Activated CD4-positive, alpha-beta memory T cell treated with anti-CD3 and anti-CD28 coated beads, Interleukin-2, amount 10 ng/mL, durations not matched to agents 7 days and 5 days (primary cell): ENCODE results near the gene ALKBH3. TPM values are rescaled to one million over a fixed set of nuclear protein-coding genes. Genes with fewer than 3 reads are reported as not detected.

ENCODE experiments used
- CTCF ChIA-PET: fragments of 350-600 bp; sonication (Branson Sonifier 250); formaldehyde crosslinking; loops from one replicate; lab custom pipeline; 2021; ENCODE audit warnings: antibody characterized with exemption, inconsistent platforms; lab: Charles Lee
- POLR2A ChIA-PET: fragments of 350-600 bp; sonication (Branson Sonifier 250); formaldehyde crosslinking; loops from one replicate; lab custom pipeline; 2021; ENCODE audit warnings: antibody characterized with exemption; lab: Charles Lee
- DNase-seq: peaks from one replicate; pipeline ENCODE4 v3.0.0-alpha.2; 2020
- H3K27ac Mint-ChIP-seq: one replicate; pipeline ENCODE4 v1.8.0; 2021; ENCODE audit warnings: mild to moderate bottlenecking, mixed read lengths
- H3K27me3 Mint-ChIP-seq: one replicate; pipeline ENCODE4 v1.8.0; 2021; ENCODE audit warnings: mixed read lengths
- H3K36me3 Mint-ChIP-seq: one replicate; pipeline ENCODE4 v1.8.0; 2021; ENCODE audit warnings: low read depth, mixed read lengths
- H3K4me1 Mint-ChIP-seq: one replicate; pipeline ENCODE4 v1.8.0; 2021; ENCODE audit warnings: mixed read lengths
- H3K4me3 Mint-ChIP-seq: one replicate; pipeline ENCODE4 v1.8.0; 2021; ENCODE audit warnings: mild to moderate bottlenecking, mixed read lengths
- H3K9me3 Mint-ChIP-seq: one replicate; pipeline ENCODE4 v1.8.0; 2021; ENCODE audit warnings: mixed read lengths
- total RNA-seq, 2 experiments: library from RNA; stranded (reverse); gene quantifications; one replicate each; pipeline ENCODE4 v1.2.3, GENCODE V29; 2021

ALKBH3 gene
- total RNA-seq, result 10 to 100 TPM; 25.4 to 32.0 TPM

DNA sequence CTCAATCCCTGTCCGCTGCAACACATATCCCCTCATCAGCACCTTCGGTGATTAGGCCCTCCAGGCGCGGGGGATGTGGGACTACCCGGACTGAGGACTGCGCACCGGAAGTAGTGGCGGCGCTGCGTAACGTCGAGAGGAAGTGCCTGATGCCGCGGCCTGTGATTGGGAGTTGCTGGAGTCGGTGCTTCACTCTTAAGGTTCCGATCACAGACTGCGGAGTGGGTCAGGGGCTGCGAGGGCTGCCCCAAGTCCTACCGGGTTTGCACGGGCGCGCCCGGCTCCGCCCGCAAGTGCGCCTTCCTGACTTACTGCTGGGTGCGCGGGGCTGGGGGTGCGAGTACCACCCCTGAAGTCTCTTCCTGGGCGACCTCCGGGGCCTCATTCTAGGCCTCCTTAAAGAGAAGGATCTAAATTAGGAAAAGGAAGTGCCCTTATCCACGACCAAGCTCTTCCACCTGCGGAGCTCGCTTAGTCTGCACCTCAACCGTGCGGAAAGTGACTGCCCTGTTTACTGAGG lies at the start of gene ALKBH3:
ALKBH3 (plus strand) TSS at position 192 of the 520 bp plus-strand sequence. CDS start 1,822 bp downstream, outside the sequence.
- Mint-ChIP-seq H3K36me3 (peaks cover 20% of the 10 kb centered on the region), H3K27me3 (peaks cover 20% of the 10 kb centered on the region), H3K9me3 (peaks cover 8% of the 10 kb centered on the region), H3K4me1 (peaks cover 23% of the 10 kb centered on the region), H3K4me3 (peak within 1 kb of the TSS; percentile 92), H3K27ac (peak within 1 kb of the TSS; percentile 72)
- ChIA-PET POLR2A (interaction anchor here (0.6 to 1.5 kb wide), 3 partner anchors 9 to 12 kb away, joined by 3 to 7 read pairs (median 4); no protein-coding TSS in a partner anchor), CTCF (interaction anchor here (1.7 to 3.7 kb wide), 2 partner anchors 9 to 65 kb away, joined by 13 to 18 read pairs; no protein-coding TSS in a partner anchor)
- DNase-seq, result peak; percentile 91

DNA sequence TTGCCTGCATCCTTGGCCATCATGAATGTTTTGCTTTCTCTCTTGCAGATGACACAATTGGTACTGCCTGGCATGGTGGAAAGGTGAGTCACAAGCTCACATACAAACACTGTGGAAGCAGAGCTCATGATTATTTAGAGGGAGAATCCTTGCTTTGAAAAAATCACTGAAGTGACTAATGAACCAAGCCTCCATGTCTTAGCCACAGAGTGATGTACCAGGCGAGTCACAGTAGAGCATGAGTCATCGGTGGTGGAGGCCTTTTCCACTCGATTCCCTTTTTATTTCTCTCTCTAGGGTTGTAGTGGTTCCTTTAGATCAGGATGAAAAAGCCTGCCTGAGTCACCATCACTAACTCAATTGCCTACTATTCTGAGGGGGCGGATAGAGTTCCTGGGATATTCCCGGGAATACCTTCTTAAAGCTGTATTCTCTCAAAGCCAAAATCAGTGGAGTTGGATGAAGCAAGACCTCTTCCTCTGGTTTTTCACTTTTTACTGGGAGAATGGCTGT lies 49.6 kb upstream of the ALKBH3 start:
- POLR2A ChIA-PET, result no interaction called here
- H3K27ac Mint-ChIP-seq, result no peak overlapping the region
- H3K36me3 Mint-ChIP-seq, result no peaks in the 10 kb centered on the region
- peak; percentile 30 for DNase-seq
- peaks cover 4% of the 10 kb centered on the region for H3K4me1 Mint-ChIP-seq
- H3K27me3 Mint-ChIP-seq, result no peaks in the 10 kb centered on the region
- H3K4me3 Mint-ChIP-seq, result no peak overlapping the region
- no peaks in the 10 kb centered on the region for H3K9me3 Mint-ChIP-seq
- CTCF ChIA-PET, result interaction anchor here (1.0 to 1.9 kb wide), 4 partner anchors 21 to 262 kb away, joined by 3 to 7 read pairs (median 5); no protein-coding TSS in a partner anchor

DNA sequence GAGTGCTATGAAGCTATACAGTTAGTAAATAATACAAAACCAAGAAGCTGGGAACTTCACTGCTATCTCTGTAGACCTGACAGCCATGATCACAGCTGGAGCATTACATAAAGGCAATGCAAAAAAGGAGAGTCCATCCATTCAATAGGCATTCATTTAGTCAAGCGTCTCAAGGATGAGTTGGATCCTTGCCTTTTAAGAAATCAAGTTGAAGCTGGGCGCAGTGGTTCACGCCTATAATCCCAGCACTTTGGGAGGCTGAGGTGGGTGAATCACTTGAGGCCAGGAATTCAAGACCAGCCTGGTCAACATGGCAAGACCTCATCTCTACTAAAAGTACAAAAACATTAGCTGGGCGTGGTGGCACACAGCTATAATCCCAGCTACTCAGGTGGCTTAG lies 48.1 kb upstream of the ALKBH3 start:
- no peak for DNase-seq
- peaks cover 4% of the 10 kb centered on the region for H3K4me1 Mint-ChIP-seq
- POLR2A ChIA-PET, result no interaction called here
- H3K9me3 Mint-ChIP-seq, result no peaks in the 10 kb centered on the region
- no peak overlapping the region for H3K27ac Mint-ChIP-seq
- CTCF ChIA-PET, result interaction anchor here (0.7 to 1.9 kb wide), 2 partner anchors 19 to 113 kb away, joined by 3 to 7 read pairs; no protein-coding TSS in a partner anchor
- no peak overlapping the region for H3K4me3 Mint-ChIP-seq
- H3K27me3 Mint-ChIP-seq, result no peaks in the 10 kb centered on the region
- H3K36me3 Mint-ChIP-seq, result no peaks in the 10 kb centered on the region

DNA sequence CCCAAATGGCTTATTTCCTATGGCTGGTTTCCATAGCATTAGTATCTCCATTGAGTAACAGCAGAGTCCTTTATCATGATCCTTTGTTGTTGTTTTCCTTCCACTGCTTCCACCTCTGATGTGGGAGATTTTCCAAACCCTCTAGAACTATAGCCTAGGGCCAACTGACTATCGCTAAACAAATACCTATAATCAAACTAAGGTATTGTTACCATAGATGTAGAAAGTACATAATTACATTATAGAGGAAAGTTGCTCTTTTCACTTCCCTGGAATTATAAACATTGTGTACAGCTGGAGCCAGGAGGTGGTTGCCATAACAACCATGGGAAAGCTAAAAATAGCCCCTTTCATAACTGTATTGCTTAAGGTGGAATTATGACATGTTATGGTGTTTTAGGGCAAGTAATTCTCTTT lies 47.0 kb upstream of the ALKBH3 start:
- Mint-ChIP-seq H3K27ac (no peak overlapping the region), H3K9me3 (no peaks in the 10 kb centered on the region), H3K4me1 (peaks cover 4% of the 10 kb centered on the region), H3K4me3 (no peak overlapping the region), H3K36me3 (peaks cover 2% of the 10 kb centered on the region), H3K27me3 (no peaks in the 10 kb centered on the region)
- CTCF ChIA-PET, result no interaction called here
- no peak for DNase-seq
- POLR2A ChIA-PET, result no interaction called here

DNA sequence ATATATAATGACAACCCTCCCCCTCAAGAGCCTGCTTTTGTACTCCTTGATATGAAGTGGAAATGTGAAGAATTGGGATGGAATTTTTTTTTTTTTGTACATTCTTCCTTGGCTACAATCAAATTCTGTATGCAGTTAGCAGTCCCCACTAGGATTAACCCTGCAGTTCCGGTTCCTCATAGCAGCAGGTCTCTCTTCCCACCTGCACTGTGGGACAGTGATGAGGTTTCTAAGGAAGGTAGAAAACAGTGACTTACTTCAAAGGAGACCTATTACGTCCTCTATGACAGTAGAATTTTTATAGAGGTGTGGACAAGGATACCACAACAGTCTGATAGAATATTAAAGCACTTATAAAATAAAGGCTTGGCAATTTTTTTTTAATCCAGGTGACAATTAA lies 46.3 kb upstream of the ALKBH3 start:
- ChIA-PET POLR2A (no interaction called here), CTCF (no interaction called here)
- Mint-ChIP-seq H3K27me3 (no peaks in the 10 kb centered on the region), H3K9me3 (no peaks in the 10 kb centered on the region), H3K36me3 (peaks cover 3% of the 10 kb centered on the region), H3K4me1 (peaks cover 4% of the 10 kb centered on the region), H3K4me3 (no peak overlapping the region), H3K27ac (no peak overlapping the region)
- no peak for DNase-seq

DNA sequence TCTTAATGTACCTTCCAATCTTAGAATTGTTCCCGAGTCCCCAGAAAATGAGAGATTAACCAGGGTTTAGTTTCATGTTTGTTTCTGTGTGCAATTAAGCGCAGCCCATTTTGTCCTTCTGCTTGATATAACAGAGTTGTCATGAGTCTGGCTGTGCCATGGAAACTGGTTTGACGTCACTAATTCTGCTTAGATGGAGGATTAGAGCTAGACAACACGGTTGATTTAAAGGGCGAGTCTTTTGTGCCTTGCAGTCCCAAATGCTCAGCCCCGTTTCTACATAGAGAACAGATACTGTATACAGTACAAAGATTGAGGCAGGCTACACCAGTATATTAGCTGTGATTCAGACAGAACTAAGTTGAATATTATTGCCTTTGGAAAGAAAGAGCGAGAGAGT lies 45.5 kb upstream of the ALKBH3 start:
- ChIA-PET POLR2A (no interaction called here), CTCF (interaction anchor here (1.4 kb wide), 1 partner anchor 9 kb away, joined by 7 read pairs; no protein-coding TSS in a partner anchor)
- Mint-ChIP-seq H3K27me3 (no peaks in the 10 kb centered on the region), H3K4me3 (no peak overlapping the region), H3K27ac (no peak overlapping the region), H3K36me3 (peaks cover 3% of the 10 kb centered on the region), H3K9me3 (no peaks in the 10 kb centered on the region), H3K4me1 (peaks cover 4% of the 10 kb centered on the region)
- no peak for DNase-seq

DNA sequence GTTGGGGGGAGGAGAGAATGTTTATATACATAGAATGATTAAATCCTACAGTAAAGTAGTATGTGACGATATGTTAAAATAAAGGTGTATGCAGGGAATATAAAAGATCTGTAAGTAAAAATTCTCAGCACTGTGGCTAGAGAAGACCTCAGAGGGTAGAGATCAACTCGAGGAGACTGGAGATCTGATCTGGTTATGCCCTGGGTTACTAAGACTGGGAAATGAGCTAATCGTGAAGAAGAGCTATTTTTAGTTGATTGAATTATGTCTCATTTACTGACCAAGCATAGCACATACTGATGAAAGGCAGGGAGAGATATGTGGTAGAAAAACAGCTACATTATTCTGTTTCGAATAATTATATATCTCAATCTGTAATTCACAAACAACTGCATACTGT lies 42.8 kb upstream of the ALKBH3 start:
- Mint-ChIP-seq H3K27me3 (no peaks in the 10 kb centered on the region), H3K9me3 (no peaks in the 10 kb centered on the region), H3K4me3 (no peak overlapping the region), H3K27ac (no peak overlapping the region), H3K36me3 (peaks cover 6% of the 10 kb centered on the region), H3K4me1 (no peaks in the 10 kb centered on the region)
- no peak for DNase-seq
- CTCF ChIA-PET, result interaction anchor here (1.2 to 2.7 kb wide), 2 partner anchors 12 to 14 kb away, joined by 4 to 14 read pairs; no protein-coding TSS in a partner anchor
- POLR2A ChIA-PET, result no interaction called here

DNA sequence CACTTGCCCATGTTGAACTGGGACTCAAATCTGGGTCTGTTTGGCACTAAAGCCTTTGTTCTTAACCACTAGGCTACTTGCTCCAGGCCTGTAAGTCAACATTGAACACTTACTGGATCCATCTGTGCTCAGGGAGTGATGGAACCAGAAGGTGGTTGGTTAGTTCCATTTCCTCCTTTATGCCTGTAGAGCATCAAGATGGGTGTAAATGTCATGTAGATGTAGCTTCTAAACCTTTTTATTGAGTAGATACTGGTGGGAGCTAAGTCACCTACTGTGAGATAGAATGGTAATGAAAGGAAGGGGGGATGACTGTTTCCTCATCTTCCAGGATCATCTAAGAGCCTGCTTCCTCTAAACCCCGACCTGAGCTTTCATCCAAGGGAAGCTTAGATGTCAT lies 38.6 kb upstream of the ALKBH3 start:
- Mint-ChIP-seq H3K4me3 (no peak overlapping the region), H3K27ac (no peak overlapping the region), H3K9me3 (no peaks in the 10 kb centered on the region)

DNA sequence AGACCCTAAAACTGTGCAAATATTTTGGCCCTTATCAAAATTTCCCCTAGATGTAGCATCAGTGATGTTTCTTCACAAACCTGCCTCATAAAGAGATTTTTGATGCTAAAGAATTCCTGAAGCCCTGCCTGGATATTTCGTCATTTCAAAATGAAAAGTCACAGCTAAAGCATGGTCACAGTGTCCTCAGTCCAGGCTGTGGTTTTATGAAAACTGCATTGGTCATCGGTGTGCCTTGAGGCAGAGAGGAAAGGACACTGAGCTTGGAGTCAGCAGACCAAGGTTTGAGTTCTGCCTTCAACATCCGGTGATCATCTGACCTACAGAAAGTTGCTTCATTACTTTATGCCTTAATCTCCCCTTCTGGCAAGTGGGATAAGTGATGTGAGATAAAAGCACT lies 34.8 kb upstream of the ALKBH3 start:
- Mint-ChIP-seq H3K4me3 (no peak overlapping the region), H3K9me3 (no peaks in the 10 kb centered on the region), H3K27me3 (no peaks in the 10 kb centered on the region), H3K27ac (no peak overlapping the region), H3K36me3 (no peaks in the 10 kb centered on the region), H3K4me1 (no peaks in the 10 kb centered on the region)
- DNase-seq, result no peak
- ChIA-PET CTCF (no interaction called here), POLR2A (no interaction called here)

More for the DNA sequence above, 38.6 kb upstream of the ALKBH3 start:
- Mint-ChIP-seq H3K27me3 (no peaks in the 10 kb centered on the region), H3K4me1 (no peaks in the 10 kb centered on the region), H3K36me3 (peaks cover 6% of the 10 kb centered on the region)
- ChIA-PET CTCF (interaction anchor here (2.3 kb wide), 1 partner anchor 10 kb away, joined by 7 read pairs; no protein-coding TSS in a partner anchor), POLR2A (interaction anchor here (1.0 kb wide), 1 partner anchor 10 kb away, joined by 3 read pairs; no protein-coding TSS in a partner anchor)
- no peak for DNase-seq

DNA sequence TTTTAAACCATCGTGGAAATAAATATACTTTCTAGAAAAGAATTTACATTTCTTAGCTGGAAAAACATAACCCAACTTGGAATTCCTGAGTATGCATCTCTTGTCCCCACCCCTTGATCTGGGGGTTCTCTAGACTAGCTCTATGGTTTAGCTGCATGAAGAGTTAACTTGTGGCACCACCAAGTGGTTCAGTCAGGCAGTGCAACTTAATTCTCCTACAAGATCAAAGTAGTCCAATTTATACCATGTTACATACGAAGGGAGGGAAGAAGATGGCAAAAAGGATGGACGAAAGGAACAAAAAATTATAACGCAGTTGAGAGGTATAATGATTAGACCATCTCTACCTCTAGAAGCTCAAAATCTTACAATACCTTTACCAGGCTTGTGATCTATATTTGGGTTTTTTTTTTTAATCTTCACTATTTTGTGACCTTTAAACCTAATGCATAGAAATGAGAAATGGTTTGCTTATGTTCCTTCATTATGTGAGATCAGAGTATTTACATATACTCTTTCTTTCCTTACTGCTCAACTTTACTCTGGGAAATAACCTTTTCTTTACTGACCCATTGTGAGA lies 28.5 kb upstream of the ALKBH3 start:
- DNase-seq, result peak; percentile 63
- no peaks in the 10 kb centered on the region for H3K9me3 Mint-ChIP-seq
- H3K36me3 Mint-ChIP-seq, result no peaks in the 10 kb centered on the region
- ChIA-PET CTCF (interaction anchor here (0.5 to 1.9 kb wide), 27 partner anchors 8 to 543 kb away, joined by 3 to 28 read pairs (median 4); partner anchors contain the start of gene HSD17B12), POLR2A (interaction anchor here (0.8 kb wide), 1 partner anchor 10 kb away, joined by 3 read pairs; no protein-coding TSS in a partner anchor)
- H3K27me3 Mint-ChIP-seq, result no peaks in the 10 kb centered on the region
- H3K4me3 Mint-ChIP-seq, result no peak overlapping the region
- no peaks in the 10 kb centered on the region for H3K4me1 Mint-ChIP-seq
- H3K27ac Mint-ChIP-seq, result no peak overlapping the region

DNA sequence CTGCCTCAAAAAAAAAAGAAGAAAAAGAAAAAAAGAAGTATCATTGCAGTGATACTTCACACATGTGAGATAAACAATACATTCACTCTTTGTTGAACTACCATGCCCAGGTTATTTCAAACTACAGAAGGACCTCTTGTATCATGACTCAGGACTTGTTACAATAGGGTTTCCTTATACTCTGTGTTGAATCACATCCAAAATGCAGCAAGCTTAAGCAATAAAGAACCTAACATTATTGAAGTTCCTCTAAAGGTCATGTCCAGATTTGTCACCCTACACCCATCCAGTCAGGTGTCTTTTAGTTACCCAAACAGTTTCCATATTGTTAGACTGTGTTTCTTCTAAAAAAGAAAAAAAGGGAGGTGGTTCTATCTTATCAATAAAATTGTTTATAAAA lies 26.9 kb upstream of the ALKBH3 start:
- POLR2A ChIA-PET, result no interaction called here
- Mint-ChIP-seq H3K4me1 (no peaks in the 10 kb centered on the region), H3K27me3 (no peaks in the 10 kb centered on the region), H3K27ac (no peak overlapping the region), H3K9me3 (no peaks in the 10 kb centered on the region), H3K4me3 (no peak overlapping the region), H3K36me3 (no peaks in the 10 kb centered on the region)
- DNase-seq, result no peak
- CTCF ChIA-PET, result interaction anchor here (0.7 to 1.4 kb wide), 6 partner anchors 11 to 502 kb away, joined by 3 to 5 read pairs (median 4); no protein-coding TSS in a partner anchor

DNA sequence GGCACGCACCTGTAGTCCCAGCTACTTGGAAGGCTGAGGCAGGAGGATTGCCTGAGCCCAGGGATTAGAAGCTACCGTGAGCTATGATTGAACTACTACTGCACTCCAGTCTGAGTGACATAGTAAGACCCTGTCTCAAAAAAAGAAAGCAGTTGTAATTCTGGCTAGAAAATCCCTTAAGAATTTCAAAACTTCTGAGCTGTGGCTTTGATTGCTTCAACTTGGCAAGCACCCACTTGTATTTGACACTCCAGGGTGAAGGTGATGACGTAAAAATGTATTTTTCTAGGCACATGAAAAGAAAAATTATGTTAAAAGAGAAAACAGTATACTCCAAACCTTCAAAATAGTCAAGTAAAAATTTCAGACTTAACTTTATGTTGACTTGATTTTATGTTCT lies 23.6 kb upstream of the ALKBH3 start:
- H3K4me1 Mint-ChIP-seq, result no peaks in the 10 kb centered on the region
- H3K36me3 Mint-ChIP-seq, result no peaks in the 10 kb centered on the region
- no peak for DNase-seq
- CTCF ChIA-PET, result interaction anchor here (1.2 kb wide), 1 partner anchor 33 kb away, joined by 3 read pairs; no protein-coding TSS in a partner anchor
- no peak overlapping the region for H3K27ac Mint-ChIP-seq
- H3K9me3 Mint-ChIP-seq, result no peaks in the 10 kb centered on the region
- peaks cover under 1% of the 10 kb centered on the region for H3K27me3 Mint-ChIP-seq
- no peak overlapping the region for H3K4me3 Mint-ChIP-seq
- POLR2A ChIA-PET, result interaction anchor here (1.5 kb wide), 1 partner anchor 12 kb away, joined by 4 read pairs; no protein-coding TSS in a partner anchor

DNA sequence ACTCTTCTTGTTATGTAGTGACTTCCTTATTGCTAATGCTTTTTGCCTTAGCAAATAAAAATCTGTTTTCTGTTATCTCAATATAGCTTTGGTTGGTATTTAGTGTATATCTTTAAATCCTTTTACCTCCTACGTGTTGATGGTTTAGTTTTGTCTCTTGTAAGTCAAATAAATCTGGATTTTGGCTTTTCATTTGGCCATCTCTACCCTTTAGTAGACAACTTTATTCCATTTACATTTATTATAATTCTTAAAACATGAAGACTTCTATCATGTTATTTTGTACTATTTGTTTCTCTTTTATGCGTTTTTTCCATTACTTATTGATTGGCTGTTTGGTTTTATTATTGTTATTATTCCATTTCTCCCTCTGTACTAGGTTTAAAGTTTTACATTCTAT lies 19.5 kb upstream of the ALKBH3 start:
- H3K27ac Mint-ChIP-seq, result no peak overlapping the region
- H3K9me3 Mint-ChIP-seq, result no peaks in the 10 kb centered on the region
- H3K27me3 Mint-ChIP-seq, result peaks cover 34% of the 10 kb centered on the region
- DNase-seq, result no peak
- no peaks in the 10 kb centered on the region for H3K4me1 Mint-ChIP-seq
- POLR2A ChIA-PET, result no interaction called here
- H3K4me3 Mint-ChIP-seq, result no peak overlapping the region
- H3K36me3 Mint-ChIP-seq, result no peaks in the 10 kb centered on the region
- CTCF ChIA-PET, result interaction anchor here (1.5 kb wide), 1 partner anchor 9 kb away, joined by 5 read pairs; no protein-coding TSS in a partner anchor
